ENCODE results near the gene PAXX.

The PAXX gene

DNA sequence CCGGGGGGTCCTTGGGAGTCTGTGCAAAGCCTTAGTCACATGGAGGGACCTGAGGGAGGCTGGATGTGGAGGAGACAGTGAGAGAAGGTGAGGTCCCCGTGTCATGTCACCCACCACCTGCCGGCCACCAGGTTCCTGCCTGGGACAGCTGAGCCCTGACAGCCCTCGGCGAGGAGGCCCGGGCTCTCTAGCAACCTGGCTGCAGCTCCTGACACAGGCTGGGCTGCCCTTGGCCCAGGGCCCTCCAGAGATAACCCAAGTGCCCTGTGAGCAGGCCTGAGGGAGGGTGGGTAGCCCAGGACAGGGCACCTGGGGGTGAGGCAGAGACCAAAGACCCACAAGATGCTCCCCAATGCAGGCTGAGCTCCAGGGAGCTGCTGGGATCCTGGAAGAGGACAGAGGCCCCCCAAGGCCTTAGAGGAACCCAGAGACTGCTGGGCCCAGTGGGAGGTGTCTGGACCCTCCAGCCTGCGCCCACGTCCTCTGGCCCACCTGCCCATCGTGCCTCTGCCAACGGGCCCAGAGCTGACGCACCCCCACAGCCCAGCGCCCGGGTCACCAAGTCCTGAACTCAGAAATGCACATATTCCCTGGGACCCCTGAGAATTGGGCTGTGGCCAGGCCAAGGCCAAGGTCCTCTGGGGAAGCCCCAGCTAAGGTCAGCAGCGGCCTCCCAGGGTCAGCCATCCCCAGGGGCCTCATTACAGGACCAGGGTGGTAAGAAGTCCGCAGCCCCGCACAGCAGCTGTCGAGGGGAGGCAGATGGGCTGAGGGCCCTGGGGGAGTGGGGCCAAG is 23.7 kb upstream of the PAXX start:
- no peak for DNase-seq

DNA sequence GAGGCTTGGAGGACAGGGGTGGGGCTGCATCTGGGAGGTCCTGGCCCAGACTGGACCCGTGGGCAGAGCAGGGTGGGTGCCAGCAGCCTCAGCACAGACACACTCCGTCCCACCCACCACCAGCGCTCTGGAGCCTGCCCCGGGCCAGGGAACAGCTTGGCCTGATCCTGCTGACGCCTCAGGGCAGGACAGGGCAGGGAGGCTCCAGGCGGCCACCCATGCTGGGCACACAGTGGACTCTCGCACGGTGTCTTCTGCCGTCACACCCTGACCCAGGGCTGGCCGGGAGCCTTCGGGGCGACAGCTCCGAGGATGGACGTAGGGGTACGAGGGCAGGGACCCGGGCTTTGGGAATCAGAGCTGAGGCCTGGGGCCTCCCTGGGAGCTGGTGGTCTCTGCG is 23.1 kb upstream of the PAXX start:
- no peak for DNase-seq

DNA sequence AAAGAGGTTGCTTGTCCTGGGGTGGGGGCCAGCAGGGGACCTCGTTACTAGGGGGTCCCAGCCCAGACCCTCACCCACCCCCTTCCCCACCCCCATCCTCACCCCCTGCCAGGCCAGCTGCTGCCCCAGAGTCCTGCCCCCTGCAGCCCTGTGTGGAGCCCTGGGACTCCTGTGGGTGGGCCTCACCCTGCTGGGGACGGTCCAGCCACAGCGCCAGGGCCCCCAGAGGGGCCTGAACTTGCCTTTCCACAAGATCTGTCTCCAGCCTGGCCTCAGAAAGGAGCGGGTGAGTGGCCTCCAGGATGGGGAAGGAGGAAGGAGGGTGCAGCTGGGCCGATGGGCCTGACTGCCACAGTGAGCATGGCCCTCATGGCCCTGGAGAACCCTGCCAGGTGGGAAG is 22.4 kb upstream of the PAXX start:
- DNase-seq = no peak

DNA sequence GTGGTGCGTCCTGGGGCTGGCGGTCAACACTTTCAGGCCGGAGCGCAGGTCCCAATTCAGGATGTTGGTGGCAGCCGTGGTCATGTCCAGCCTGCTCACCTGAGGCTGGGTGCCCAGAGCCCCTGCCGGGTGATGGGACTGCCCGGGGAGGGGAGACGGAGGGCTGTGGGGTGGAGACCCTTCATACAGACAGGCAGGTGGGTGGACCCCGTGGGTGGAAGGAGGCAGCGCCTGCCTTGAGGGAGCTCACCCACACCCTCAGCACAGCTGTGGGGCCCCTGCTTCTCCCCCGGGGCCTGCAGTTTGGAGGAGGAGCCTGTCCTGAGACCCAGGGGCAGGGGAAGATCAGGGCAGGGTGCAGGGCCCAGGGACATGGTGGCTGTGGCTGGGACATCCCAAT is 21.9 kb upstream of the PAXX start:
- DNase-seq = no peak

DNA sequence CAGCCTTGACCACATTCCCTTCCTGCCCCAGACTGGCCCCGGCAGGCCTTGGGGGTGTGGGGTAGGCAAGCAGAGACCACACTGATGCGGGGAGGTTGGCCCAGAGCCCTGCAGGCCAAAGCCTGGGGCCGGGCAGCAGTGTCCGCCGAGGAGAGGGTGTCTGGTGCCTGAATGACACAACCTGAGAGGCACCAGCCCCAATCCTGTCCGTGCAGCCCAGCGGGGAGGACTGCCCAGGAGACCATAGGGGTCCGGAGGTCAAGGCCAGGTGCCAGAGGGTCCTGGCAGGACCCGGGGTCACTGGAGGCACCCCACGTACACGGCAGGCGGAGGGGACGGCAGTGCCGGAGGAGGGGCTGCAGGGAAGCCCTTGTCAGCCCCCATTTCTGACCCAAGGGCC is 20.5 kb upstream of the PAXX start:
- no peak for DNase-seq

DNA sequence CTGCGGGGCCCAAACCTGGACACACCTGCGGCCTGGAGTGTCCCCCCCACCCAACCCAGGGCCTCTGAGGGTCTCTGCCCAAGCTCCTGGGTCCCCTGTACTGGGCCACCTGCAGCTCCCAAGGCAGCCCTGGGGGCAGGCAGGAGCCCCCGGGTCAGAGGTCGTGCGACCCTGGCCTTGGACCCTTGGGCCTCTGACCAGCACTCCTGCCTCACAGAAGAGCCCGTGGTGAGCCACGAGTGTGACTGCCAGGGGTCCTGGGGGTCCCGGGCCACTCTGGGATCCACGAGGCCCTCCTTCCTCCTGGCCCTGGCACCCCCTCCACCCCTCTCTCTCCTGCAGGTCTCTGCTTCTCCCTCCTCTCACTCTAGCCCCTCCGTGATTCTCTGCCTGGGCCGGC is 19.9 kb upstream of the PAXX start:
- DNase-seq = no peak

DNA sequence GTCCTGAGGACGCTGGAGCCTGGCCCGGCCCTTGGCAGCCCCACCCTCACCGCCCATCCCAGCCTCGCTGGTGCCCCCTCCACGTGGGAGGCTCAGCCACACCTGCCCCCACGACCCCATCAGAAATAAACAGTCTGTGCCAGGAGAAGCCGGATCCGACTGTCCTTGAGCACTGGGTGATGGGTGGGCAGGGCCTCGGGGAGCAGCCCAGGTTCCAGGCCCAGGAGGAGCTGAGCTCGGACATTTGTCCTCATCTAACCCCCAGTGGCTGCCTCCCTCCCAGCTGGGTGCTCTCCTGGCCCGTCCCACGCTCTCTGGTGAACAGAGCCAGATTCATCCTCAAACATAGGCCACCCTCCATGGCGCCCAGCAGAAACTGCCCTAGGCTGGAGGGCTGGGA is 19.5 kb upstream of the PAXX start:
- no peak for DNase-seq

DNA sequence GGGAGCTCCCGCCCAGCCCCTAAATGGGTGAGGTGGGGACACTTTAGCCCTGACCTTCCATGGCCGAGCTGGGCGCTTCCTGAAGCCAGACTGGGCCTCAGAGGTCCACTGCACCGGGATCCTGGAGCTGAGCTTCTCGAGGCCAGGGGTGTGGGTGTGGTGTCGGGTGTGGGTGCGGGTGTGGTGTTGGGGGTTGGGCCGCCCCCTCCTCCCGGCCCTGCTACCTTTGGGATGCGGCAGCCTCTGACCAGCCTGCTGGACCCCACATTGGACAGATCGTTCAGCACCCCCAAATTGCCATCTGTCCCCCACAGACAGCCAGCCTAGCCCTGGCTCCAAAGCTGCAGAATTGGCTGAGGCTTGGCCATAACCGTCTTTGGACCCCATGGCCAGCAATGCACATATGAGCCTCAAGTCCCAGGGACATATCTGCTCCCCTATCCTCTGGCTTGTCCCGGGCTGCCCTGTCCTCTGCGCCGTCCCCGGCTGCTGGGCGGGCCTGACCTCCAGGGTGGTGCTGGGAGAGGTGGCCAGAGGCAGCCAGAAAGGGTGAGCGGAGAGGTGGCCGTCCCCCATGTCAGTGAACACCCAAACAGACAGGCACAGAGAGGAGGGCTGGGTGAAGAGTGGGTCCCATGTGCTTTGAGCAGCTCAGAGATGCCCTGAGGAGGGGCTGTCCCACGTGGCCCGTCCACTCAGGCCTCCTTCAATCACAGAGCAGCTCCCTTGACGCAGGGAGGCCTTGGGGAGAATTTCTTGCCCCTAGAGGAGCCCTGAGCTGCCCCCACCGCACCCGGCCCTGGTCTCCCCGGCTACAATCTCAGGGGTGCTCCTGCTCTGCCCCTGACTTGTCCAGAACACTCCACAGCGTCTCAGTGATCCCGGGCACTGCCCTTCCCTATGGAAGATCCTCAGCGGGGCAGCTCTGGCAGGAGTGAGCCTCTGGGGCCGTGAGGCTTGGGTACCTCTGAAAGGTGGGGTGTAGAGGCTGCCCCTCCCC is 18.3 kb upstream of the PAXX start:
- DNase-seq = no peak

DNA sequence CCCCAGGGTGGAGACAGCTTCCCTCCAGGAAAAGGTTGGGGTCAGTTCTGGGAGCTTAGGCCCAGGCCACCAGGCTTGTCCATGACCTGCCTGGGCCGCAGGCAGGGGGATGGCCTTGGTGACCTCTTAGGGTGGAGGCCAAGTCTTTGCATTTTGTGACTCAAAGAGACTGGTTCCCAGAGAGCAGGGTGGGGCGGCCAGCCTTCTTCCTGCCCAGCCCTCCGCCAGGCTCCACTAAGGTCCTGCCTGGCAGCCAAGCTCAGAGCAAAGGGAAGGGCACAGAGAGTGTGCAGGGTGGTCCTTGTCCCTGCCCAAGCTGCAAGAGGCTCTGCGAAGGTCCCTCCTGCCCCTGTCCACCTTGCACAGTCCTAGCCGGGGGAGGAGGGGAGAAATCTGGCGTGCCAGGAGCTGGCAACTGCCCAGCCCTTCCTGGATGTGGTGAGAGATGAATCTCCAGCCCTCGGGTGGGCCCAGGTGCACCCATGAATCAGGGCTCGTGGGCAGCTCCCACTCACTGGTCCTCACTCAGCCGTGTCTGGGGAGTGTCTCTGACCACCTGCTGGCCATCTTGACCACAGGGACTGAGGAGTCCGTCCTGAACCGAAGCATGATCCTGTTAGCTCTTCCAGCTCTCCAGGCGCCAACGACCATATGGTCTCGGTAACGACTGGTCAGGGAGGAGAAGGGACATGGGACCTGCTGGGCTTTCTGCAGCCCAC is 17.2 kb upstream of the PAXX start:
- no peak for DNase-seq

DNA sequence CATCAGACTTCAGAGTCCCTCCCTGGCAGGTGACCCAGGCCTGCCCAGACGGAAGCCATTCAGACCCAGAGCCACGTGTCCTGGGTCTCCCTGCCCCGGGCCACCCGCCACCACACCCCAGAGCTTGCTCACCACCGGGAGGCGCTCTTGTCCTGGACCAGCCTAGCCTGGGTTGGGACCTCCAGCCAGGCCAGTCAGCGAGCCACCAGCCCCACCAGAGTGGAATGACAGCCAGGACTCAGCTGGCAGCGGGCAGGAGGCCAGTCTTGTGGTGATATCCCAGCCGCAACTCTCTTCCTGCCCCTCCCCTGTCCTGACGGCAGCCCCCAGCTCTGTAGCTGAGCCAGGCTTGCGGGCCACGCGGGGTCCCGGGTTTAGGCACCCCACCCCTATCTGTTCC is 16.6 kb upstream of the PAXX start:
- peak; percentile 43 for DNase-seq

DNA sequence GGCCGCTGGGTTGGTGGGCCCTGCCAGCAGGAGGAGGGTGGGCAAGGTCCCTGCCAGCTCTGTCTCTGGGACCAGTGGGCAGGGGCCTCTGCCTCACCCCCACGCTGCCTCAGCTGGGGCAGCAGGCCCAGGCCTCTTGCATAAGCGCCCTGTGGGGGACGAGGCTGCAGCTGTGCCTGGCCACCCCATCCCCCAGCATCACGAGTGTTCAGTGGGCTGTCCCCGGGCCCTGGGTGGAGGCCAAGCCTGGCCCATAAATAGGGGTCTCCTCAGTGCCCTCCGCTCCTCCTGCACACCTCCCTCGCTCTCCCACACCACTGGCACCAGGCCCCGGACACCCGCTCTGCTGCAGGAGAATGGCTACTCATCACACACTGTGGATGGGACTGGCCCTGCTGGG is 15.0 kb upstream of the PAXX start, which contains the start of gene PTGDS:
PTGDS (plus strand) TSS at position 282 of the 400 bp plus-strand sequence; CDS start at position 357, 75 bp downstream.
- DNase-seq = no peak

DNA sequence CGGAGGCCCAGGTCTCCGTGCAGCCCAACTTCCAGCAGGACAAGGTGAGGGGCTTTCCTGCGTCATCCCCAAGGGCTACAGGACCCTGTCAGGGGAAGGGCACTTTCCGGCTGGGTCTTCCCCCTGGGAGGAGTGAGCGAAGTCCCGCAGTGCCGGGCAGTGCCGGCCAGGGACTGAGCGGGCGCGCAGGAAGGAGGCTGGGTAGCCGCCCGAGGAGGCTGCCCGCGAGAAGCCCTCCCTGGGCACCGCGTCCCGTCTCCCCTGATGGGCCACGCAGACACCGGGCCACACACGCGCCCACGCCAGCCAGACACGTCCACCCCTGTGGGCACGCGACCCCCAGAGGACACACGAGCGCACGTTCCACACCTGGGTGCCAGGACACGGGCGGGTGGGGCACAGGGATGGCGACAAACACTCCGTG is 14.6 kb upstream of the PAXX start:
- no peak for DNase-seq

DNA sequence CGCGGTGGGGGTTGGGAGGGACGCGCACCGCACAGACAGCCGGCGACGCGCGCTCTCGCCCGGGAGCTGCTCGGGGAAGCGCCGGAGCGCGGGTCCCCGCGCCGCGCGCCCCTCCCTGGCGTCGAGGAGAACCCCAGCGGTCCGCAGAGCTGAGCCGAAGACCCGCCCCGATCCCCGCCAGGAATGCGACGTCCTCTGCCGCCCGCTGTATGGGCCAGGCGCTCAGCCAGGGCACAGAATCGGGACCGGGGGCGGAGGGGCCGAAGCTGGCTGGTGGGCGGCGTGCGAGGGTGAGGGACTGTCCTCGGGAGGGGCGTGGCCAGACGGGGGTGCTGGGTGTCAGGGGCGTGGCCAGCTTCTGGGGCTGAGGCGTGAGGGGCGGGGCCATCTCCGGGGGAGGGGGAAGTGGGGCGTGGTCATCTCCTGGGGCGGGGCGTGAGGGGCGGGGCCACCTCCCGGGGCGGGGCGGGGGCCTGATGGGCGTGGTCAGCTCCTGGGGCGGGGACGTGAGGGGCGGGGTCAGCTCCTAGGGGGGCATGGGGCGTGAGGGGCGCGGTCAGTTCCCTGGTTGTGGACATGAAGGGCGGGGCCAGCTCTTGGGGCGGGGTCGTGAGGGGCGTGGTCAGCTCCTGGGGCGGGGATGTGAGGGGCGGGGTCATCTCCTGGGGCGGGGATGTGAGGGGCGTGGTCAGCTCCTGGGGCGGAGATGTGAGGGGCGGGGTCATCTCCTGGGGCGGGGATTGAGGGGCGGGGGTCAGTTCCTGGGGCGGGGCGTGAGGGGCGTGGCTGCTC is 14.0 kb upstream of the PAXX start:
- DNase-seq = peak; percentile 76

DNA sequence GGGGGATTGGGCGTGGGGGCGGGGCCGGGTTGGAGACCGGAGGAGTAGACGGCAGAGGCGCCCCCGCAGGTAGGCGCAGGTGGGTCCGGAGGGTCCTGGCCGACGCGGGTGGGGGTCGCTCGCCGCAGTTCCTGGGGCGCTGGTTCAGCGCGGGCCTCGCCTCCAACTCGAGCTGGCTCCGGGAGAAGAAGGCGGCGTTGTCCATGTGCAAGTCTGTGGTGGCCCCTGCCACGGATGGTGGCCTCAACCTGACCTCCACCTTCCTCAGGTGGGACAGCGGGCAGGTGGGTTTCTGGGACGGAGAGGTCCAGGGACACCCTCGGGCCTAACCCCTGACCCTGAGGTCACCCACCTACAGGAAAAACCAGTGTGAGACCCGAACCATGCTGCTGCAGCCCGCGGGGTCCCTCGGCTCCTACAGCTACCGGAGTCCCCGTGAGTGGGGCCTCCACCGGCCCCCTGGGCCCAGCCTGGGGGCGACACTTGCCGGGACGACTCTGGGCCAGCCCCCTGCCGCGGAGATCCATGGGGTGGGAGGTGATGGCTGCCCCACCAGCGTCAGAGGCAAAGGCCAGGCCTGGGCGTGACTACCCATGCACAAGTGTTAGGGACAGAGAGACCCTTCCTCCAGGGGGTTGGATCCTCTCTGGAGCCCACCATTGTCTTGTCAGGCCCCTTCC is 13.2 kb upstream of the PAXX start:
- DNase-seq = no peak

DNA sequence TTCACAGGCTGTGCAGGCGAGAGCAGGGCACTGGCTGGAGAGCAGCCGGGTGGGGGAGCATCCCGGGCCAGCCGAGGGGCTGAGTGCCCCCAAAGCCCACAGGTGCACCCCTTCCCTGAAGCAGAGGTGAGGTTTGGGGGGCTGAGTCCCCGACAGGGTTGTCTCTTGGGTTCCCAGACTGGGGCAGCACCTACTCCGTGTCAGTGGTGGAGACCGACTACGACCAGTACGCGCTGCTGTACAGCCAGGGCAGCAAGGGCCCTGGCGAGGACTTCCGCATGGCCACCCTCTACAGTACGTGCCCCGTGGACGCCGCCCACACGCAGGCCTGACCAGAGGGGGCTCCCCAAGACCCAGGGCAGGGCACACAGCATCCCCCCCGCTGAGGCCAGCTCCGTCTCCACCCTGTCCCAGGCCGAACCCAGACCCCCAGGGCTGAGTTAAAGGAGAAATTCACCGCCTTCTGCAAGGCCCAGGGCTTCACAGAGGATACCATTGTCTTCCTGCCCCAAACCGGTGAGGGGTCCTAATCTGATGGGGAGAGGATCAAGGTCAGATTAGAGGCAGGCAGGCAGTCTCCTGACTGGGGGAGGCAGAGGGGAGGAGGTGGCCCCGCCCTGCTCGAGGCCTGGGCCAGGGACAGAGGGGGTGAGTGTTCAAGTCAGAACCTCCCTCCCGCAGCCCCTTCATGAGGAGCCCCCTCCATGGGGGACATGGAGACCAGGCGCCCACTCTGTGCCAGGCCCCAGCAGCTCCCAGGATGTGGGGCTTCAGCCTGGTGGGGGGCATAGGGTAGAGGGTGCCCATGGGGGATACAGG is 12.2 kb upstream of the PAXX start:
- DNase-seq = no peak

DNA sequence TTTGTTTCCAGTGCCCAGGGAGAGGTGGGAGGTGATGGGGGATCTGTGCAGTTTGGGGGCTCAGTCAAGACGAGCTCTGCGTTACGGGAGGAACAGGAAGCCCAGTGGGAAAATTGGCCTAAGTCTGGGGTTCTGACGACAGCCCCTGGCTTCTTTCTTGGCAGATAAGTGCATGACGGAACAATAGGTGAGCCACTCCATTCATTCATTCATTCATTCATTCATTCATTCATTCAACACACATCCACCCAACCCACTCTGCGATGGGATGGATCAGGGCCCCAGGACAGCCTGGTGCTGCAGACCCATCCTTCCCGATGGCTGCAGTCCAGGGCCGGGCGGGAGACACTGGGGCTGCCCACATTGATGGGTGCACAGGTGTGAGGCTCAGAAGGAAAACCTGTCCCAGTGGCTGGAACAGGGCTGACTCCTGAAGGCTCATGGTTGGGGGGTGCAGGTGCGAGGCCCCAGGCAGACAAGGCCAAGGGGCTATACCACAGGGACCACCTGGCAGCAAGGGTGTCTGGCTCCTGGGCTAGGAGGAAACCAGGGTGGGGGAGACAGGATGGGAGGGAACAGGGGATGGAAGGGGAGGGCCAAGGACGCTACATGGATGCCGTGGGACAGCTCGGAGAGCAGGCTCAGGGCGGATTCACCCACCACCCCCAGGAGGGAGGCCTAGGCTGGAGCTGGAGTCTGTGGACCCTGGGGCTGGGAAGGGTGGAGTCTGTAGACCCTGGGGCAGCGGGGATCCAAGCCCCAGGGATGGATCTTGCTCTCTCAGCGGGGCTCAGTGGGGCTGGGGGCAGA is 11.3 kb upstream of the PAXX start:
- DNase-seq = no peak

DNA sequence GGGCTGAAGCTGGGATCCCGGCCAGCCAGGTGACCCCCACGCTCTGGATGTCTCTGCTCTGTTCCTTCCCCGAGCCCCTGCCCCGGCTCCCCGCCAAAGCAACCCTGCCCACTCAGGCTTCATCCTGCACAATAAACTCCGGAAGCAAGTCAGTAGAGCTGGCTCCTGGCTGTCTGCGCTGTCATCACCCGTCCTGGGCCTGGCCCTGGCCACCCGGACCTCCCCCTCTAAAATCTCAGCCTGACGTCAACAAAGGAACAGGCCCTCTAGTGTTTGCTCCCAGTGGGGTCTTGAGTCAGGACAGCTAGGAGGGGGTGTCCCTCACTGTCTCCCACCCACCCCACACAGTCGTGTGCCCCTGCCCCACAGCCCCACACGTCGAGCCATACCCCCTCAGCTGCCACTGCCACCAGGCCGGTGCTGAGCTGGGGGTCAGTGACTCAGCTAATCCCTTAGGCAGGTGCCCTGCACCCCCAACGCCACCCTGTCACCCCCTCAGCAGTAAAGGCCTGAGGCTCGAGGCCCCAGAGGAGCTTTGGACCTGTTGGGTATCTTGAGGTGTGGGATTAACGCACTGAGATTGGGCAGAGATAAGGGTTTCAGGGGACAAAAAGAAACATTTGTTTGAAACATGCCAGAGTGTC is 10.5 kb upstream of the PAXX start:
- no peak for DNase-seq

DNA sequence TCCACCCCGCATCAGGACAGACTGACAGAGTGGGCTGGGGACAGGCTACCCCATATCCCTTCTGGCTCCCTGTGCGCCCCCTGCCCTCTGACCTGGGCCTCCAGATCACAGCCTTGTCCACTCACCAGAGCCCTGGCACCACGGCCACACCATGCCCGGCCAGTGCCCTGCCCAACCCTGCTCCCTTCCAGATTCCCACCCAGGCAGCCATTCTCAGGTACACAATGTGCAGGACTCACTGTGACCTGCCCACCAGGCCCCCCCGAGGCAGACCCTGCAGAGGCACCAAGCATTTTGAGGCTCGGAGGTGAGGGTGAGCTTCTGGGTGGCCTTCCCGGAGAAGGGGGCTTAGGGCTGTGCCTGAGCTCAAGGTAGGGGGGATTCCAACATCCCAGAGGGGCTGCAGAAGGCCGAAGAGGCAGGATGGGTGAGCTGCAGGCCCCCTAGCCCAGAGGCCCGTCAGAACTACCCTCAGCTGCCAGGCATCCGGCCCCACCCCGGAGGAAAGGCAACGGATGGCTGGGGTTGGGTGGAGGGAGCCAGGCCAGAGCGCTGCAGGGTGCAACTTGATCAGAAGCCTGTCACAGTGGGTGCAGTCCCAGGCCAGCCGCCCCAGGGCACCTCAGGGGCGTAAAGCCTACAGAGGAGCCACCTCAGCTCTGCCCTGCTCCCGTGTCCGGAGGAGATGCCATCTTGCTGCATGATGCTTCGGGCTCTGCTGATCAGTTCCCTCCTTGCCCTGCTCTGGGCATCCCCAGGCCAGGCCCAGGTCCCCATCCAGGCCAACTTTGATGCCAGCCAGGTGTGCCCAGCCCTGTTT is 9.8 kb upstream of the PAXX start, which contains the start of gene LCNL1:
LCNL1 (plus strand) TSS at position 762 of the 820 bp plus-strand sequence. CDS start 594 bp downstream, outside the sequence.
- no peak for DNase-seq

Measured in activated T-cell treated with anti-CD3 and anti-CD28 coated beads, Interleukin-2, amount 50 U/mL, for 1 hour (primary cell).